HepG2 (cell line): ENCODE measurements around the gene MTCL1. TPM values are rescaled to one million over a fixed set of nuclear protein-coding genes. Genes with fewer than 3 reads are reported as not detected.

Experiments used
- ATAC-seq: fragments of 200-7000 bp; cut with Tn5 transposase; 3 replicates; pipeline ENCODE4 v1.9.1; 2020; ENCODE audit warnings: mild to moderate bottlenecking, moderate library complexity
- BruUV-seq: library from RNA; stranded (reverse); fragments of 400-500 nt; replicated peaks from 2 replicates; lab custom pipeline; 2021; lab: Mats Ljungman, UMichigan
- CTCF ChIA-PET: fragments of 300-600 bp; formaldehyde crosslinking; extraction: SDS; loops from one replicate; lab custom pipeline; 2021; ENCODE audit warnings: low total read pairs, inconsistent platforms, low intra/inter-chr PET ratio; lab: Yijun Ruan, JAX
- POLR2A ChIA-PET: fragments of 350-600 bp; sonication (Branson Sonifier 250); formaldehyde crosslinking; loops from one replicate; lab custom pipeline; 2020; ENCODE audit warnings: antibody characterized with exemption, inconsistent platforms; lab: Yijun Ruan, JAX
- DNase-seq: peaks from one replicate; pipeline ENCODE4 v3.0.0-alpha.2; 2015; ENCODE audit warnings: low spot score
- FAIRE-seq: peaks from 3 replicates; lab custom pipeline; 2011; peaks lifted over from hg19 to GRCh38; lab: Jason Lieb, UNC
- H2AFZ ChIP-seq: one replicate; pipeline ENCODE4 v1.6.1; 2011; ENCODE audit warnings: low read length, inconsistent platforms
- H3K27ac ChIP-seq: fragments of 300-600 bp; 3 replicates; pipeline ENCODE4 v1.8.0; 2011; ENCODE audit warnings: mixed run types, mild to moderate bottlenecking, mixed read lengths, low read length, inconsistent platforms; ENCODE audit not compliant: insufficient read depth; ENCODE audit errors: extremely low read length
- H3K27me3 ChIP-seq, 2 experiments: fragments of 200-600 bp in 1 of 2; 2 replicates in 1 of 2; 3 replicates in 1 of 2; pipeline versions ENCODE4 v1.6.0 to v1.8.0; 2011; ENCODE audit warnings: low read length in 2 of 2, mild to moderate bottlenecking in 2 of 2, moderate library complexity in 2 of 2, inconsistent platforms in 1 of 2; ENCODE audit not compliant: insufficient read depth in 2 of 2, control insufficient read depth in 1 of 2
- H3K36me3 ChIP-seq, 2 experiments: fragments of 200-600 bp in 1 of 2; replicated peaks in 1 of 2; 2 replicates in 1 of 2; 3 replicates in 1 of 2; pipeline versions ENCODE4 v1.5.1 to v1.8.0; 2011; ENCODE audit warnings: low read length in 2 of 2, inconsistent platforms in 1 of 2; ENCODE audit not compliant: insufficient read depth in 2 of 2, control insufficient read depth in 1 of 2
- H3K4me1 ChIP-seq: 2 replicates; pipeline ENCODE4 v1.5.1; 2012; ENCODE audit warnings: low read length, inconsistent platforms; ENCODE audit not compliant: insufficient read depth
- H3K4me2 ChIP-seq: 2 replicates; pipeline ENCODE4 v1.6.0; 2011; ENCODE audit warnings: low read depth, low read length, inconsistent platforms
- H3K4me3 ChIP-seq, 3 experiments: fragments of 200-600 bp in 1 of 3; sonication (generic), shearing (Covaris generic) in 1 of 3; replicated peaks in 1 of 3; 2 replicates each; pipeline ENCODE4 v1.5.1; 2011 to 2016; ENCODE audit warnings: low read length in 3 of 3, inconsistent platforms in 2 of 3, low read depth in 2 of 3, mild to moderate bottlenecking in 2 of 3, control low read depth in 1 of 3, mixed read lengths in 1 of 3; ENCODE audit not compliant: insufficient read depth in 1 of 3
- H3K79me2 ChIP-seq: one replicate; pipeline ENCODE4 v1.6.1; 2011; ENCODE audit warnings: low read length, inconsistent platforms; ENCODE audit not compliant: insufficient read depth
- H3K9ac ChIP-seq: 2 replicates; pipeline ENCODE4 v1.6.0; 2011; ENCODE audit warnings: mild to moderate bottlenecking, low read depth, low read length, inconsistent platforms; ENCODE audit not compliant: insufficient read depth
- H3K9me3 ChIP-seq: 2 replicates; pipeline ENCODE4 v1.5.1; 2012; ENCODE audit warnings: mild to moderate bottlenecking, low read length
- H4K20me1 ChIP-seq: 2 replicates; pipeline ENCODE4 v1.6.0; 2011; ENCODE audit warnings: inconsistent platforms, mild to moderate bottlenecking, low read length, moderate library complexity; ENCODE audit not compliant: insufficient read depth
- EP300 ChIP-seq, 3 experiments: sonication (generic) in 1 of 3; formaldehyde crosslinking in 1 of 3; IDR thresholded peaks; 2 replicates each; pipeline versions ENCODE4 v1.5.1 to v1.6.1; 2011 to 2020; ENCODE audit warnings: low read depth in 2 of 3, low read length in 2 of 3, borderline replicate concordance in 1 of 3, improper control_type of control experiment in 1 of 3, mild to moderate bottlenecking in 1 of 3, missing genetic modification reagents in 1 of 3, moderate library complexity in 1 of 3
- HNRNPH1 ChIP-seq: fragments of 200-400 bp; formaldehyde crosslinking; optimal IDR thresholded peaks from 2 replicates; pipeline ENCODE3; 2017; ENCODE audit warnings: mild to moderate bottlenecking, low read depth, low read length
- MTA1 ChIP-seq: sonication (generic); formaldehyde crosslinking; IDR thresholded peaks from 2 replicates; pipeline ENCODE4 v1.4.0; 2020; ENCODE audit warnings: missing genetic modification reagents, mild to moderate bottlenecking, borderline replicate concordance
- SP1 ChIP-seq, 2 experiments: fragments of 450-650 bp in 1 of 2; sonication (generic) in 1 of 2; formaldehyde crosslinking in 1 of 2; IDR thresholded peaks; 2 replicates each; pipeline versions ENCODE4 v1.4.0 to v1.6.1; 2016 to 2020; ENCODE audit warnings: missing genetic modification reagents in 1 of 2
- SPEN ChIP-seq: sonication (generic); formaldehyde crosslinking; IDR thresholded peaks from 2 replicates; pipeline ENCODE4 v1.5.1; 2020; ENCODE audit warnings: low read depth, mild to moderate bottlenecking, missing genetic modification reagents
- YY1 ChIP-seq: IDR thresholded peaks from 2 replicates; pipeline ENCODE4 v1.6.1; 2011; ENCODE audit warnings: low read length, low read depth, moderate library complexity, mild to moderate bottlenecking; ENCODE audit not compliant: insufficient read depth, insufficient replicate concordance
- ZMYM2 ChIP-seq: sonication (generic); formaldehyde crosslinking; IDR thresholded peaks from 2 replicates; pipeline ENCODE4 v1.8.0; 2022; ENCODE audit warnings: mild to moderate bottlenecking, missing genetic modification reagents
- ZNF264 ChIP-seq: sonication (generic); formaldehyde crosslinking; IDR thresholded peaks from 2 replicates; pipeline ENCODE4 v1.4.0; 2020; ENCODE audit warnings: missing genetic modification reagents
- ZNF350 ChIP-seq: sonication (generic); formaldehyde crosslinking; IDR thresholded peaks from 2 replicates; pipeline ENCODE4 v1.4.0; 2020; ENCODE audit warnings: mild to moderate bottlenecking, low read depth, missing genetic modification reagents, borderline replicate concordance
- ZNF382 ChIP-seq: sonication (generic); formaldehyde crosslinking; IDR thresholded peaks from 2 replicates; pipeline ENCODE4 v1.5.0; 2020; ENCODE audit warnings: missing genetic modification reagents, mild to moderate bottlenecking, borderline replicate concordance
- ZNF879 ChIP-seq: sonication (generic); formaldehyde crosslinking; IDR thresholded peaks from 2 replicates; pipeline ENCODE4 v1.8.1; 2023; ENCODE audit warnings: missing genetic modification reagents
- WGBS: methylation state at CpG from one replicate; pipeline ENCODE4 v1.1.6; 2017; ENCODE audit warnings: low lambda C conversion rate; 5-methylcytosine and 5-hydroxymethylcytosine counted together
- in situ Hi-C: cut with HindIII; loops from 2 replicates; pipeline ENCODE4 v1.10.0; 2017; ENCODE audit warnings: low pct_unique_long_range_greater_than_20kb; ENCODE audit not compliant: extremely low pct_ligation_motif_present
- intact Hi-C: fragments of 100-400 bp; cut with micrococcal nuclease; formaldehyde crosslinking; loops from one replicate; pipeline ENCODE4 v1.10.0; 2022; ENCODE audit not compliant: unreplicated experiment
- polyA plus RNA-seq, 8 experiments: library from polyadenylated mRNA; depleted of rRNA in 3 of 8; stranded (reverse) in 7 of 8; unstranded in 1 of 8; fragments of >200 nt; fragmentation: Illumina TruSeq in 4 of 8; extraction: Trizol in 4 of 8; gene quantifications; 2 replicates each; pipeline versions ENCODE4 v1.2.1 to v1.2.3, GENCODE V29; 2011 to 2016; ENCODE audit warnings: low read depth in 4 of 8, missing spikeins in 1 of 8, mixed read lengths in 1 of 8; ENCODE audit not compliant: insufficient read depth in 1 of 8
- total RNA-seq, 5 experiments: library from RNA; depleted of rRNA; stranded (reverse); fragments of >200 nt; fragmentation: Illumina TruSeq; extraction: Trizol; gene quantifications; 2 replicates each; pipeline ENCODE4 v1.2.3, GENCODE V29; 2016; ENCODE audit warnings: low read depth in 1 of 5
- TF ChIP-seq, protein P1 (sequence below): sonication (generic); formaldehyde crosslinking; IDR thresholded peaks from 2 replicates; pipeline ENCODE4 v1.4.0; 2020; ENCODE audit warnings: missing genetic modification reagents
- TF ChIP-seq, protein P2 (sequence below), 2 experiments: sonication (generic) in 1 of 2; formaldehyde crosslinking in 1 of 2; IDR thresholded peaks; 2 replicates each; pipeline versions ENCODE4 v1.4.0 to v1.6.1; 2016 to 2020; ENCODE audit warnings: borderline replicate concordance in 1 of 2, low read depth in 1 of 2, mild to moderate bottlenecking in 1 of 2, missing genetic modification reagents in 1 of 2
- TF ChIP-seq, protein P3 (sequence below): sonication (generic); formaldehyde crosslinking; IDR thresholded peaks from 2 replicates; pipeline ENCODE4 v1.4.0; 2020; ENCODE audit warnings: mild to moderate bottlenecking, missing genetic modification reagents
- TF ChIP-seq, protein P4 (sequence below): sonication (generic); formaldehyde crosslinking; IDR thresholded peaks from 2 replicates; pipeline ENCODE4 v1.8.0; 2022; ENCODE audit warnings: mild to moderate bottlenecking, missing genetic modification reagents

MTCL1 gene
- total and polyA plus RNA-seq, 2 of the 13 experiments (the other 11 are each of a cell fraction or from before 2014, with no cell fraction given): 3.1 to 3.2 TPM

DNA sequence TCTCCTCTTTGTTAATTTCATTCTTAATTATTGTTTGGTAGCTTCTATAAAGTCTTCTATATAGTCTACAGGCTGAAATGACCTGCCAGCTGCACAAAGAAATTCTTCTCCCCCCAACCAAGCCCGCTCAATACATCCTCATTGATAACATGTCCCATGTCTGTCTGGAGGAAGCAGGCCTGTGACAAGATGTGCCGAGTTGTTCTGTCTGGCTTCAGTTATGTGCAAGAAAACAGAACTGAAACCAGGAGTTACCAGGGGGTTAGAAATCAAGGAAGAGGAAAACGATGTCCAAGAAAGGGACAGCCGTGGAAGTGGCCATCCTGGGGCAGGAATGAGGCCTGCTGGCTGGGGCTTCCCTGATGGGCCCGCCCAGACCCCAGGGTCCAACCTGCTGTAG is 57.6 kb downstream of the MTCL1 start (continued):
- TF ChIP-seq, protein P1, sequence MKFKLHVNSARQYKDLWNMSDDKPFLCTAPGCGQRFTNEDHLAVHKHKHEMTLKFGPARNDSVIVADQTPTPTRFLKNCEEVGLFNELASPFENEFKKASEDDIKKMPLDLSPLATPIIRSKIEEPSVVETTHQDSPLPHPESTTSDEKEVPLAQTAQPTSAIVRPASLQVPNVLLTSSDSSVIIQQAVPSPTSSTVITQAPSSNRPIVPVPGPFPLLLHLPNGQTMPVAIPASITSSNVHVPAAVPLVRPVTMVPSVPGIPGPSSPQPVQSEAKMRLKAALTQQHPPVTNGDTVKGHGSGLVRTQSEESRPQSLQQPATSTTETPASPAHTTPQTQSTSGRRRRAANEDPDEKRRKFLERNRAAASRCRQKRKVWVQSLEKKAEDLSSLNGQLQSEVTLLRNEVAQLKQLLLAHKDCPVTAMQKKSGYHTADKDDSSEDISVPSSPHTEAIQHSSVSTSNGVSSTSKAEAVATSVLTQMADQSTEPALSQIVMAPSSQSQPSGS: no peak
- TF ChIP-seq ZNF264 (CRISPR knock-in tag): no peak
- TF ChIP-seq ZMYM2 (CRISPR knock-in tag): no peak
- no peak for TF ChIP-seq ZNF350 (CRISPR knock-in tag)

DNA sequence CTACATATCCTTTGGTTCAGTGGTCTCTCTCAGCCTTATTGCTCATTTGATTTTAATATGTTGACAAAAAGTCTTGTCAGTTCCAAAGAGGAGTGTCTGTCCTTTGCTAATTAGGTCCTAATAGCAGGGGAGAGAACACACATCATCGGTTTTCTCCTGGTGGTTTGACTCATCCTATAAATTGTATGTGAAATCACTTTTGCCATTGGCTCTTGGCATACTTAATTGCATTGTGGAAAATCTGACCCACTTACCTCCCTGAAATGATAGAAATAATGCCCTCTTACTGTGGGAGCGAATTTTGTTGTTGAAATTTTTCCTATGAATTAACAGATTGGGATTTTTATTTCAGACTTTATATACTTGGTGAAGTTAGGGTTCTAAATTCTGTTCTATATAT is 58.3 kb downstream of the MTCL1 start:
- Histone ChIP-seq H3K36me3 (0 out of 5 replicates have a peak, but pooled peaks cover 0 to 2% of the 10 kb centered on the region in 2 experiments), H3K9me3 (no peaks in the 10 kb centered on the region), H3K9ac (no peak overlapping the region), H3K4me3 (no peak overlapping the region), H3K27ac (no peak overlapping the region), H4K20me1 (no peaks in the 10 kb centered on the region), H3K4me1 (no peaks in the 10 kb centered on the region), H3K4me2 (no peak overlapping the region), H2AFZ (no peak overlapping the region), H3K27me3 (no peaks in the 10 kb centered on the region), H3K79me2 (no peaks in the 10 kb centered on the region)
- FAIRE-seq (no peak), DNase-seq (no peak), ATAC-seq (no peak)
- BruUV-seq: no TSS peak
- WGBS: 51% methylated on average over 2 of the region's 2 CpGs
- CTCF ChIA-PET: no interaction called here
- POLR2A ChIA-PET: no interaction called here
- intact Hi-C loops: no loop called here
- in situ Hi-C loops: no loop called here
- no peak for TF ChIP-seq SP1 (IDR thresholded peaks at IDR 0.05)
- no peak for TF ChIP-seq SP1 (CRISPR knock-in tag; IDR thresholded peaks at IDR 0.05)
- TF ChIP-seq SPEN (CRISPR knock-in tag): no peak
- TF ChIP-seq MTA1 (CRISPR knock-in tag): no peak
- TF ChIP-seq HNRNPH1: no peak
- TF ChIP-seq, protein P2, sequence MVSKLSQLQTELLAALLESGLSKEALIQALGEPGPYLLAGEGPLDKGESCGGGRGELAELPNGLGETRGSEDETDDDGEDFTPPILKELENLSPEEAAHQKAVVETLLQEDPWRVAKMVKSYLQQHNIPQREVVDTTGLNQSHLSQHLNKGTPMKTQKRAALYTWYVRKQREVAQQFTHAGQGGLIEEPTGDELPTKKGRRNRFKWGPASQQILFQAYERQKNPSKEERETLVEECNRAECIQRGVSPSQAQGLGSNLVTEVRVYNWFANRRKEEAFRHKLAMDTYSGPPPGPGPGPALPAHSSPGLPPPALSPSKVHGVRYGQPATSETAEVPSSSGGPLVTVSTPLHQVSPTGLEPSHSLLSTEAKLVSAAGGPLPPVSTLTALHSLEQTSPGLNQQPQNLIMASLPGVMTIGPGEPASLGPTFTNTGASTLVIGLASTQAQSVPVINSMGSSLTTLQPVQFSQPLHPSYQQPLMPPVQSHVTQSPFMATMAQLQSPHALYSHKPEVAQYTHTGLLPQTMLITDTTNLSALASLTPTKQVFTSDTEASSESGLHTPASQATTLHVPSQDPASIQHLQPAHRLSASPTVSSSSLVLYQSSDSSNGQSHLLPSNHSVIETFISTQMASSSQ (IDR thresholded peaks at IDR 0.05; ENCODE audit: low read depth): no peak
- TF ChIP-seq, protein P2 (CRISPR knock-in tag; IDR thresholded peaks at IDR 0.05; ENCODE audit: borderline replicate concordance): no peak
- TF ChIP-seq ZNF879 (CRISPR knock-in tag): no peak
- TF ChIP-seq, protein P3, sequence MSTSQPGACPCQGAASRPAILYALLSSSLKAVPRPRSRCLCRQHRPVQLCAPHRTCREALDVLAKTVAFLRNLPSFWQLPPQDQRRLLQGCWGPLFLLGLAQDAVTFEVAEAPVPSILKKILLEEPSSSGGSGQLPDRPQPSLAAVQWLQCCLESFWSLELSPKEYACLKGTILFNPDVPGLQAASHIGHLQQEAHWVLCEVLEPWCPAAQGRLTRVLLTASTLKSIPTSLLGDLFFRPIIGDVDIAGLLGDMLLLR (CRISPR knock-in tag): no peak
- TF ChIP-seq YY1: no peak
- no peak for TF ChIP-seq EP300 (IDR thresholded peaks at IDR 0.05; ENCODE audit: low read depth in 2 of 2, low read length in 2 of 2)
- TF ChIP-seq EP300 (CRISPR knock-in tag; IDR thresholded peaks at IDR 0.05; ENCODE audit: borderline replicate concordance): no peak
- no peak for TF ChIP-seq ZNF382 (CRISPR knock-in tag)
- TF ChIP-seq, protein P4, sequence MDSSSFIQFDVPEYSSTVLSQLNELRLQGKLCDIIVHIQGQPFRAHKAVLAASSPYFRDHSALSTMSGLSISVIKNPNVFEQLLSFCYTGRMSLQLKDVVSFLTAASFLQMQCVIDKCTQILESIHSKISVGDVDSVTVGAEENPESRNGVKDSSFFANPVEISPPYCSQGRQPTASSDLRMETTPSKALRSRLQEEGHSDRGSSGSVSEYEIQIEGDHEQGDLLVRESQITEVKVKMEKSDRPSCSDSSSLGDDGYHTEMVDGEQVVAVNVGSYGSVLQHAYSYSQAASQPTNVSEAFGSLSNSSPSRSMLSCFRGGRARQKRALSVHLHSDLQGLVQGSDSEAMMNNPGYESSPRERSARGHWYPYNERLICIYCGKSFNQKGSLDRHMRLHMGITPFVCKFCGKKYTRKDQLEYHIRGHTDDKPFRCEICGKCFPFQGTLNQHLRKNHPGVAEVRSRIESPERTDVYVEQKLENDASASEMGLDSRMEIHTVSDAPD (CRISPR knock-in tag): no peak
